AG04450 (cell line): ENCODE results near the gene TBCE. TPM values are rescaled to one million over a fixed set of nuclear protein-coding genes. Genes with fewer than 3 reads are reported as not detected.

Experiments
- CTCF ChIA-PET: fragments of 300-600, 350-600 bp; formaldehyde crosslinking; extraction: SDS; loops from one replicate; lab custom pipeline; 2022; ENCODE audit warnings: antibody characterized with exemption, inconsistent platforms; lab: Charles Lee
- POLR2A ChIA-PET: fragments of 350-600 bp; formaldehyde crosslinking; extraction: SDS; loops from one replicate; lab custom pipeline; 2021; ENCODE audit warnings: antibody characterized with exemption, inconsistent platforms; lab: Yijun Ruan, JAX
- DNase-seq: peaks from one replicate; pipeline ENCODE4 v3.0.0-alpha.2; 2011; ENCODE audit warnings: low read depth, low spot score
- H3K27ac ChIP-seq: one replicate; pipeline ENCODE4 v1.5.1; 2012; ENCODE audit warnings: low read depth, low read length, control low read depth
- H3K27me3 ChIP-seq: one replicate; pipeline ENCODE4 v1.6.0; 2012; ENCODE audit warnings: low read length; ENCODE audit not compliant: control insufficient read depth, insufficient read depth
- H3K4me3 ChIP-seq: 2 replicates; pipeline ENCODE4 v1.5.1; 2011; ENCODE audit warnings: mild to moderate bottlenecking, low read depth, low read length, control low read depth
- H3K9me3 ChIP-seq: 2 replicates; pipeline ENCODE4 v1.5.1; 2012; ENCODE audit warnings: low read length; ENCODE audit not compliant: control insufficient read depth, insufficient read depth
- CTCF ChIP-seq: IDR thresholded peaks from 2 replicates; pipeline ENCODE4 v1.5.1; 2011; ENCODE audit warnings: low read depth, low read length, control low read depth, inconsistent platforms
- polyA plus RNA-seq: library from polyadenylated mRNA; depleted of rRNA; stranded (reverse); fragments of >200 nt; gene quantifications from 2 replicates; pipeline ENCODE4 v1.2.3, GENCODE V29; 2011

TBCE gene
- polyA plus RNA-seq, 1 experiment: 36.5 TPM

GRCh38 chr1:235342471-235342870 is 24.8 kb upstream of the TBCE start:
- H3K27ac ChIP-seq: no peak overlapping the region
- CTCF ChIA-PET: interaction anchor here (0.5 to 0.8 kb wide), 2 partner anchors 74 to 106 kb away, joined by 3 to 4 read pairs; no protein-coding TSS in a partner anchor
- H3K27me3 ChIP-seq: no peaks in the 10 kb centered on the region
- no peak for DNase-seq
- no peaks in the 10 kb centered on the region for H3K9me3 ChIP-seq
- H3K4me3 ChIP-seq: no peak overlapping the region
- POLR2A ChIA-PET: interaction anchor here (1.3 kb wide), 1 partner anchor 14 kb away, joined by 3 read pairs; the partner anchor contains the start of gene GGPS1
- no peak for TF ChIP-seq CTCF

GRCh38 chr1:235343726-235344125 is 23.5 kb upstream of the TBCE start:
- POLR2A ChIA-PET: no interaction called here

GRCh38 chr1:235351441-235351840 is 15.8 kb upstream of the TBCE start:
- no peaks in the 10 kb centered on the region for H3K27me3 ChIP-seq
- CTCF ChIA-PET: no interaction called here

More at GRCh38 chr1:235343726-235344125, 23.5 kb upstream of the TBCE start:
- no peaks in the 10 kb centered on the region for H3K27me3 ChIP-seq
- TF ChIP-seq CTCF: no peak
- H3K4me3 ChIP-seq: no peak overlapping the region
- CTCF ChIA-PET: no interaction called here
- H3K27ac ChIP-seq: no peak overlapping the region
- no peaks in the 10 kb centered on the region; the same call in 1 of the 2 replicates for H3K9me3 ChIP-seq
- DNase-seq: no peak

GRCh38 chr1:235351898-235352297 is 15.3 kb upstream of the TBCE start:
- no peak for DNase-seq
- Histone ChIP-seq H3K27me3 (no peaks in the 10 kb centered on the region), H3K27ac (no peak overlapping the region), H3K9me3 (no peaks in the 10 kb centered on the region; the same call in 1 of the 2 replicates), H3K4me3 (no peak overlapping the region)
- POLR2A ChIA-PET: no interaction called here
- no peak for TF ChIP-seq CTCF
- CTCF ChIA-PET: no interaction called here

More at GRCh38 chr1:235351441-235351840, 15.8 kb upstream of the TBCE start:
- no peak overlapping the region for H3K4me3 ChIP-seq
- no peak overlapping the region for H3K27ac ChIP-seq
- POLR2A ChIA-PET: no interaction called here
- no peak for DNase-seq
- no peak for TF ChIP-seq CTCF
- H3K9me3 ChIP-seq: no peaks in the 10 kb centered on the region; the same call in 1 of the 2 replicates

- H3K9me3 ChIP-seq: no peaks in the 10 kb centered on the region
- POLR2A ChIA-PET: interaction anchor here (1.1 kb wide), 1 partner anchor 10 kb away, joined by 5 read pairs; the partner anchor contains the start of gene TBCE
- no peaks in the 10 kb centered on the region for H3K27me3 ChIP-seq
- H3K27ac ChIP-seq: no peak overlapping the region
- TF ChIP-seq CTCF: no peak
- no peak overlapping the region for H3K4me3 ChIP-seq
- CTCF ChIA-PET: no interaction called here
- DNase-seq: no peak
Measured at GRCh38 chr1:235357485-235358373, 9.5 kb upstream of the TBCE start.
